H1 (cell line): Measurements from ENCODE around the gene TNFRSF14. TPM values are rescaled to one million over a fixed set of nuclear protein-coding genes. Genes with fewer than 3 reads are reported as not detected.

ENCODE experiments used
- BACH1 ChIP-seq: IDR thresholded peaks from 2 replicates; pipeline ENCODE4 v1.6.1; 2012; ENCODE audit warnings: low read length, improper control_type of control experiment
- CEBPB ChIP-seq: IDR thresholded peaks from 2 replicates; pipeline ENCODE4 v1.6.1; 2012; ENCODE audit warnings: low read depth, low read length
- JUN ChIP-seq: IDR thresholded peaks from 2 replicates; pipeline ENCODE4 v1.6.1; 2011; ENCODE audit warnings: low read depth, mild to moderate bottlenecking, improper control_type of control experiment, low read length
- JUND ChIP-seq: IDR thresholded peaks from 2 replicates; pipeline ENCODE4 v1.6.1; 2011; ENCODE audit warnings: mild to moderate bottlenecking, improper control_type of control experiment, low read length
- POLR2AphosphoS5 ChIP-seq: IDR thresholded peaks from 2 replicates; pipeline ENCODE4 v1.6.1; 2011; ENCODE audit warnings: low read depth, low read length
- SIN3A ChIP-seq, 2 experiments: IDR thresholded peaks in 1 of 2; conservative IDR thresholded peaks in 1 of 2; 2 replicates each; pipeline ENCODE4 v1.6.1; 2011 to 2012; ENCODE audit warnings: low read length in 2 of 2, improper control_type of control experiment in 1 of 2, low read depth in 1 of 2, mild to moderate bottlenecking in 1 of 2
- polyA plus RNA-seq, 7 experiments: library from polyadenylated mRNA; depleted of rRNA in 3 of 7; stranded (reverse) in 5 of 7; unstranded in 2 of 7; fragments of >200 nt in 5 of 7; fragments of 200-250 nt in 2 of 7; gene quantifications; 1 replicate in 5 of 7; 2 replicates in 1 of 7; 4 replicates in 1 of 7; pipeline versions ENCODE4 v1.2.1 to v1.2.3, GENCODE V29; 2011 to 2013; ENCODE audit warnings: missing spikeins in 2 of 7, mixed read lengths in 2 of 7
- total RNA-seq: library from RNA; stranded (reverse); fragmentation: NEBNext Ultra II Directional; extraction: Animal tissue kit (Norgen Biotek cat#: 25700); gene quantifications from 2 replicates; pipeline ENCODE4 v1.2.1, GENCODE V29; 2021
- TF ChIP-seq, protein P1 (sequence below), 3 experiments: IDR thresholded peaks; 1 replicate in 2 of 3; 2 replicates in 1 of 3; pipeline versions ENCODE4 v1.5.1 to v1.6.1; 2011; ENCODE audit warnings: low read length in 3 of 3, mild to moderate bottlenecking in 3 of 3, inconsistent platforms in 2 of 3, low read depth in 1 of 3, moderate library complexity in 1 of 3; ENCODE audit not compliant: insufficient read depth in 1 of 3; ENCODE audit errors: control extremely low read depth in 1 of 3
- TF ChIP-seq, protein P2 (sequence below): IDR thresholded peaks from 2 replicates; pipeline ENCODE4 v1.6.1; 2011; ENCODE audit warnings: low read depth, mild to moderate bottlenecking, low read length; ENCODE audit not compliant: insufficient read depth

Gene TNFRSF14
- total and polyA plus RNA-seq, 2 of the 8 experiments (the other 6 are each of a cell fraction or from before 2014, with no cell fraction given), result 0.36 to 0.50 TPM

DNA sequence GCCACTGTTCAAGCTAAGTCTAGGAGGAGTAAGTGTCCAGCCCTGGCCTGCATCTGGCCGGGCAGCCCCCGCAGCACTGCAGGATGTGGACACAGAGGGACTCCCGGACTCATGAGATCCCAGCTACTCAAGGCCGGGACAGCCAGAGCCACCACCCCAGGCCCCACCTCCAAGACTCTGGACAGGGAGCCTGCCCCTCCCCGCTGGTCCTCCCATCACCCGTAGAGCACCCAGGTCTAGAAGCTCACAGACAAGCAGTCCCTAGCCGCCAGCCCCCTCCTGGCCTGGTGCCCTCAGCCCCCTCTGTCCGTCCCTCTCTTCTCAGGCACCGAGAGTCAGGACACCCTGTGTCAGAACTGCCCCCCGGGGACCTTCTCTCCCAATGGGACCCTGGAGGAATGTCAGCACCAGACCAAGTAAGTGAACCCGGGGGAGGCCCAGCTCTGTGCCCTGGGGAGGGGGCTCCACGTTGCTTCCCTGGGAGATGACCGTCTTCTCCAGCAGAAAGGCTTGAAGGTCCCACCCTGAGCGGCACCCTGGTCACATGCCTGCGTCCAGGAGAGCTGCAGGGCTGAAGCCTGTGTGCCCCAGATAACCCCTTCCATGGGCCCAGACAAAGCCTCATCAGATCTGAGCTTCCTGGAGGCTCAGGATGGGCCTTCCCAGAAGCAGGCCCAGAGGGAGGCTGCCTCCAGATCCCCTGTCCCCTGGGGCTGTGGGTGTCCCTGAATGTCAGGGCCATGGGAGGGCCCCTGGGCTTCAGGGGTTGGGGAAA is 4.3 kb downstream of the TNFRSF14 start (continued):
- TF ChIP-seq JUN (no peak), CEBPB (no peak), BACH1 (no peak), JUND (no peak), POLR2AphosphoS5 (no peak), SIN3A (conservative IDR thresholded peaks at IDR 0.05 in 1 of 2, IDR thresholded peaks at IDR 0.05 in 1 of 2; ENCODE audit: low read depth in 1 of 2, low read length in 2 of 2) (no peak)
- TF ChIP-seq, protein P1, sequence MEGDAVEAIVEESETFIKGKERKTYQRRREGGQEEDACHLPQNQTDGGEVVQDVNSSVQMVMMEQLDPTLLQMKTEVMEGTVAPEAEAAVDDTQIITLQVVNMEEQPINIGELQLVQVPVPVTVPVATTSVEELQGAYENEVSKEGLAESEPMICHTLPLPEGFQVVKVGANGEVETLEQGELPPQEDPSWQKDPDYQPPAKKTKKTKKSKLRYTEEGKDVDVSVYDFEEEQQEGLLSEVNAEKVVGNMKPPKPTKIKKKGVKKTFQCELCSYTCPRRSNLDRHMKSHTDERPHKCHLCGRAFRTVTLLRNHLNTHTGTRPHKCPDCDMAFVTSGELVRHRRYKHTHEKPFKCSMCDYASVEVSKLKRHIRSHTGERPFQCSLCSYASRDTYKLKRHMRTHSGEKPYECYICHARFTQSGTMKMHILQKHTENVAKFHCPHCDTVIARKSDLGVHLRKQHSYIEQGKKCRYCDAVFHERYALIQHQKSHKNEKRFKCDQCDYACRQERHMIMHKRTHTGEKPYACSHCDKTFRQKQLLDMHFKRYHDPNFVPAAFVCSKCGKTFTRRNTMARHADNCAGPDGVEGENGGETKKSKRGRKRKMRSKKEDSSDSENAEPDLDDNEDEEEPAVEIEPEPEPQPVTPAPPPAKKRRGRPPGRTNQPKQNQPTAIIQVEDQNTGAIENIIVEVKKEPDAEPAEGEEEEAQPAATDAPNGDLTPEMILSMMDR (IDR thresholded peaks at IDR 0.05; ENCODE audit: control extremely low read depth in 1 of 3, insufficient read depth in 1 of 3, low read depth in 1 of 3, low read length in 3 of 3), result no peak
- TF ChIP-seq, protein P2, sequence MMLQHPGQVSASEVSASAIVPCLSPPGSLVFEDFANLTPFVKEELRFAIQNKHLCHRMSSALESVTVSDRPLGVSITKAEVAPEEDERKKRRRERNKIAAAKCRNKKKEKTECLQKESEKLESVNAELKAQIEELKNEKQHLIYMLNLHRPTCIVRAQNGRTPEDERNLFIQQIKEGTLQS, result no peak
- TF ChIP-seq, all 59 proteins: peak for 0
